ENCODE results near the gene GLI2. TPM values are rescaled to one million over a fixed set of nuclear protein-coding genes. Genes with fewer than 3 reads are reported as not detected.

The GLI2 gene
- total and polyA plus RNA-seq, 2 of the 13 experiments (the other 11 are each of a cell fraction or from before 2014, with no cell fraction given) = not detected

GRCh38 chr2:120772261-120772660 lies 36.6 kb downstream of the GLI2 start (continued):
- no peak for TF ChIP-seq ZNF407 (CRISPR knock-in tag; IDR thresholded peaks at IDR 0.05; ENCODE audit: not compliant biosample characterization)
- TF ChIP-seq ZBTB44 (CRISPR knock-in tag; IDR thresholded peaks at IDR 0.05) = no peak
- TF ChIP-seq CREB1 (IDR thresholded peaks at IDR 0.05) = no peak
- TF ChIP-seq CREB1 (CRISPR knock-in tag; IDR thresholded peaks at IDR 0.05) = no peak
- TF ChIP-seq ZMAT5 (CRISPR knock-in tag; IDR thresholded peaks at IDR 0.05; ENCODE audit: borderline replicate concordance, low read depth) = no peak
- TF ChIP-seq FOXK2 (IDR thresholded peaks at IDR 0.05) = no peak
- TF ChIP-seq, protein P1, sequence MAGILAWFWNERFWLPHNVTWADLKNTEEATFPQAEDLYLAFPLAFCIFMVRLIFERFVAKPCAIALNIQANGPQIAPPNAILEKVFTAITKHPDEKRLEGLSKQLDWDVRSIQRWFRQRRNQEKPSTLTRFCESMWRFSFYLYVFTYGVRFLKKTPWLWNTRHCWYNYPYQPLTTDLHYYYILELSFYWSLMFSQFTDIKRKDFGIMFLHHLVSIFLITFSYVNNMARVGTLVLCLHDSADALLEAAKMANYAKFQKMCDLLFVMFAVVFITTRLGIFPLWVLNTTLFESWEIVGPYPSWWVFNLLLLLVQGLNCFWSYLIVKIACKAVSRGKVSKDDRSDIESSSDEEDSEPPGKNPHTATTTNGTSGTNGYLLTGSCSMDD (CRISPR knock-in tag; IDR thresholded peaks at IDR 0.05) = no peak
- TF ChIP-seq ZFP90 (CRISPR knock-in tag; IDR thresholded peaks at IDR 0.05; ENCODE audit: borderline replicate concordance) = no peak
- TF ChIP-seq FOXK1 (CRISPR knock-in tag; IDR thresholded peaks at IDR 0.05; ENCODE audit: borderline replicate concordance, low read depth) = no peak
- TF ChIP-seq HOXA3 (CRISPR knock-in tag; IDR thresholded peaks at IDR 0.05) = no peak
- TF ChIP-seq MLLT10 (CRISPR knock-in tag; IDR thresholded peaks at IDR 0.05) = no peak
- TF ChIP-seq ZBTB46 (CRISPR knock-in tag; IDR thresholded peaks at IDR 0.05; ENCODE audit: borderline replicate concordance) = no peak
- no peak for TF ChIP-seq MLXIP (CRISPR knock-in tag; IDR thresholded peaks at IDR 0.05; ENCODE audit: borderline replicate concordance)
